Kidney (tissue), 14 donors: ENCODE results near the gene RAB3IL1. TPM values are rescaled to one million over a fixed set of nuclear protein-coding genes. Genes with fewer than 3 reads are reported as not detected.
A peak's percentile ranks its signal among the peaks of the same experiment; 100 is the strongest.
"Not testable (repeated sequence)": the region's sequence is repeated elsewhere in the genome, so short reads cannot be mapped to it uniquely, and the experiment has no call there.

Source experiments
- DNase-seq, 5 donors: peaks; one replicate each; pipeline ENCODE4 v3.0.0-alpha.2; 2013 to 2020
- FAIRE-seq: peaks from 2 replicates; lab custom pipeline; 2012; peaks lifted over from hg19 to GRCh38; lab: Jason Lieb, UNC
- H3K27ac ChIP-seq, 2 donors: one replicate each; pipeline ENCODE4 v1.7.0; 2013; ENCODE audit warnings: low read depth in 2 of 2, low read length in 2 of 2, inconsistent platforms in 1 of 2
- H3K27me3 ChIP-seq: one replicate; pipeline ENCODE4 v1.7.1; 2013; ENCODE audit warnings: low read length, inconsistent platforms; ENCODE audit not compliant: control insufficient read depth, insufficient read depth
- H3K36me3 ChIP-seq, 3 donors: one replicate each; pipeline versions ENCODE4 v1.7.0 to v1.7.1; 2013; ENCODE audit warnings: low read length in 3 of 3, control low read depth in 1 of 3, inconsistent platforms in 1 of 3; ENCODE audit not compliant: insufficient read depth in 3 of 3, control insufficient read depth in 2 of 3
- H3K4me1 ChIP-seq, 3 donors: one replicate each; pipeline versions ENCODE4 v1.7.0 to v1.7.1; 2013; ENCODE audit warnings: low read length in 3 of 3, inconsistent platforms in 1 of 3, low read depth in 1 of 3; ENCODE audit not compliant: control insufficient read depth in 2 of 3, insufficient read depth in 2 of 3
- H3K4me3 ChIP-seq, 3 donors: one replicate each; pipeline versions ENCODE4 v1.7.0 to v1.8.1; 2013; ENCODE audit warnings: low read length in 3 of 3, control low read depth in 1 of 3, inconsistent platforms in 1 of 3
- H3K9ac ChIP-seq, 3 donors: one replicate each; pipeline versions ENCODE4 v1.7.0 to v1.7.1; 2013; ENCODE audit warnings: low read length in 3 of 3, control low read depth in 1 of 3, inconsistent platforms in 1 of 3
- H3K9me3 ChIP-seq, 3 donors: one replicate each; pipeline versions ENCODE4 v1.7.0 to v1.7.1; 2013; ENCODE audit warnings: low read length in 3 of 3, control low read depth in 1 of 3, inconsistent platforms in 1 of 3; ENCODE audit not compliant: control insufficient read depth in 2 of 3, insufficient read depth in 1 of 3
- intact Hi-C: fragments of 100-400 bp; cut with DNase I; formaldehyde crosslinking; loops from one replicate; pipeline ENCODE4 v1.11.1; 2022
- polyA plus RNA-seq: library from polyadenylated mRNA; stranded (reverse); fragments of 350-450 nt; fragmentation: Illumina TruSeq; extraction: RNeasy Lipid Tissue Mini Kit (QIAGEN cat#74804); gene quantifications from one replicate; pipeline ENCODE4 v1.2.3, GENCODE V29; 2014; ENCODE audit warnings: low read depth, low replicate concordance; ENCODE audit not compliant: insufficient read depth
- total RNA-seq: library from RNA; stranded (reverse); fragmentation: NEBNext Ultra II Directional; extraction: Animal tissue kit (Norgen Biotek cat#: 25700); gene quantifications from one replicate; pipeline ENCODE4 v1.2.1, GENCODE V29; 2021
- TF ChIP-seq, protein P1 (sequence below): IDR thresholded peaks from 3 replicates; pipeline ENCODE4 v1.5.1; 2012; ENCODE audit warnings: mild to moderate bottlenecking, moderate library complexity, borderline replicate concordance; ENCODE audit not compliant: insufficient read depth; ENCODE audit errors: extremely low read depth
- donor health status: control.
- donor health status: control.
- donor health status: control.
- donor health status: control.
- donor health status: control.
- donor health status: DM: yes; HTN: yes; CAD: no.
- donor health status: Normal renal cell carcinoma (clear cell type).

RAB3IL1 gene
- total and polyA plus RNA-seq, 2 donors from 2014 or later: 14.6 to 27.8 TPM

DNA sequence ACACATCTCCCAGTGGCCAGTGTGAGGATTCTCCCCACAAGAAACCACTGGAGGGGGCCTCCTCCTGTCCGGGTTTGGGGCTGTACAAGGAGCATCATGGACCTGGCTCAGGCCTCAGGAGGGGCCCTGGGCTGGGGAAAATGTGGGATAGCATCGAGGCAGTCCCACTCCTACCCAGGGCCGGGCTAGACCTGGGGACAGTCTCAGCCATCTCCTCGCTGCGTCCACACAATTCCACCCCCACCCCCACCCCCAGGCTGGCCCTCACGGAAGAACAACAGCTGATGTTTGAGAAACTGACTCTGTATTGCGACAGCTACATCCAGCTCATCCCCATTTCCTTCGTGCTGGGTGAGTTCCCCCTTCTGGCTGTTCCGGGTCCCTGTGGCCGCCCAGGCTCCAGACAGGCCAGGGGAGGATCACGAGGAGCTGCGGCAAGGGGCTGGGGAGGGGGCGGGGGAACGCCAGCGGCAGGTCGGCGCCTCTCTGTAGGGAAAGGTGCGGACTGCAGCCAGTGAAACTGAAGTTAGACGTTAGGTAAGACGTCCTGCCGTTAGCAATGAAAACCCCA is 37.6 kb upstream of the RAB3IL1 start:
- TF ChIP-seq, protein P1, sequence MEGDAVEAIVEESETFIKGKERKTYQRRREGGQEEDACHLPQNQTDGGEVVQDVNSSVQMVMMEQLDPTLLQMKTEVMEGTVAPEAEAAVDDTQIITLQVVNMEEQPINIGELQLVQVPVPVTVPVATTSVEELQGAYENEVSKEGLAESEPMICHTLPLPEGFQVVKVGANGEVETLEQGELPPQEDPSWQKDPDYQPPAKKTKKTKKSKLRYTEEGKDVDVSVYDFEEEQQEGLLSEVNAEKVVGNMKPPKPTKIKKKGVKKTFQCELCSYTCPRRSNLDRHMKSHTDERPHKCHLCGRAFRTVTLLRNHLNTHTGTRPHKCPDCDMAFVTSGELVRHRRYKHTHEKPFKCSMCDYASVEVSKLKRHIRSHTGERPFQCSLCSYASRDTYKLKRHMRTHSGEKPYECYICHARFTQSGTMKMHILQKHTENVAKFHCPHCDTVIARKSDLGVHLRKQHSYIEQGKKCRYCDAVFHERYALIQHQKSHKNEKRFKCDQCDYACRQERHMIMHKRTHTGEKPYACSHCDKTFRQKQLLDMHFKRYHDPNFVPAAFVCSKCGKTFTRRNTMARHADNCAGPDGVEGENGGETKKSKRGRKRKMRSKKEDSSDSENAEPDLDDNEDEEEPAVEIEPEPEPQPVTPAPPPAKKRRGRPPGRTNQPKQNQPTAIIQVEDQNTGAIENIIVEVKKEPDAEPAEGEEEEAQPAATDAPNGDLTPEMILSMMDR: peak; percentile 17
- Histone ChIP-seq H3K4me1 (peaks cover 0 to 5% (median 0%) of the 10 kb centered on the region in 3 donors), H3K9me3 (no peaks in the 10 kb centered on the region), H3K27ac (peak overlapping the region; percentile 22 to 72), H3K27me3 (no peaks in the 10 kb centered on the region), H3K4me3 (peak overlapping the region in 1 of 3 donors; percentile 41), H3K36me3 (no peaks in the 10 kb centered on the region), H3K9ac (peak overlapping the region in 1 of 3 donors; percentile 26)
- DNase-seq: peak; percentile 63 to 90 (median 75)
- intact Hi-C loops: no loop called here
- no peak for FAIRE-seq

DNA sequence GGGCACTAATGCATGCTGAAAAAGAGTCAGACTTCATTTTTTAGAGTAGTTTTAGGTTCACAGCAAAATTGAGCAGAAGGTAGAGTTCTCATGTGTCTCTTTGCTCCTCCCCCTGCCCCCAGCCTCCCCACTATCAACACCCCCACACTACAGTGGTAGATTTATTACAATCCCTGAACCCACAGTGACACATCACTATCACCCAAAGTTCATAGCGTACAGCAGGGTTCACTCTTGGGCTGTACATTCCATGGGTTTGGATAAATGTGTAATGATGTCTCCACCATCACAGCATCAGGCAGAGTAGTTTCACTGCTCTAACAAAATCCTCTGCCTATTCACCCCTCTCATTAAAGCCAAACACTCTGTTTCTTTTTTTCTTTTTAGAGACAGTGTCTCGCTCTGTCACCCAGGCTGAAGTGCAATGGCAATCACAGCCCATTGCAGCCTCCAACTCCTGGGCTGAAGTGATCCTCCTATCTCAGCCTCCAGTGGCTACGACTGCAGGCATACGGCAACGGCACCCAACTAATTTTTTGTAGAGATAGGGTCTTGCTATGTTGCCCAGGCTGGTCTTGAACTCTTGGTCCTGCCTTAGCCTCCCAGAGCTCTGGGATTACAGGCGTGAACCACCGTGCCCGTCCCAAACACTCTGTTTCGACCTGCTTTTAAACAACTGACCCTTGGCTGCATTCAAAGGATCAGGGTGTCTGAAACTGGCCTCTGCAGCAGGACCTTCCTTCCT is 36.9 kb upstream of the RAB3IL1 start:
- no peaks in the 10 kb centered on the region for H3K9me3 ChIP-seq
- TF ChIP-seq, protein P1: no peak
- no peaks in the 10 kb centered on the region for H3K36me3 ChIP-seq
- intact Hi-C loops: no loop called here
- peak overlapping the region; percentile 22 to 33 for H3K27ac ChIP-seq
- DNase-seq (peak in 1 of 5 donors; percentile 48), FAIRE-seq (no peak)
- no peak overlapping the region for H3K4me3 ChIP-seq
- H3K4me1 ChIP-seq: peaks cover 0 to 5% (median 0%) of the 10 kb centered on the region in 3 donors
- H3K9ac ChIP-seq: peak overlapping the region in 1 of 3 donors; percentile 19
- H3K27me3 ChIP-seq: no peaks in the 10 kb centered on the region

DNA sequence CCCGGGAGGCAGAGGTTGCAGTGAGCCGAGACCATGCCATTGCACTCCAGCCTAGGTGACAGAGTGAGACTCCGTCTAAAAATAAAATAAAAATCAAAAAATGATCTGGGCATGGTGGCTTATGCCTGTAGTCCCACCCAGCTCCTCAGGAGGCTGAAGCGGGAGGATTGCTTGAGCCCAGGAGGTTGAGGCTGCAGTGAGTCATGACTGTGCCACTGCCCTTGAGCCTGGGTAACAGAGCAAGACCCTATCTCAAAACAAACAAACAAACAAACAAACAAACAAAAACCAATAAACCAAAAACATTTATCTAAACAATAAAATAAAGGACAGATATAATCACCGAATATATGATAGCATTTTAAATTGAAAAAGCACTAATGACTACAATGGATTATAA is 36.3 kb upstream of the RAB3IL1 start:
- FAIRE-seq, intact Hi-C loops, DNase-seq: not testable (repeated sequence)

DNA sequence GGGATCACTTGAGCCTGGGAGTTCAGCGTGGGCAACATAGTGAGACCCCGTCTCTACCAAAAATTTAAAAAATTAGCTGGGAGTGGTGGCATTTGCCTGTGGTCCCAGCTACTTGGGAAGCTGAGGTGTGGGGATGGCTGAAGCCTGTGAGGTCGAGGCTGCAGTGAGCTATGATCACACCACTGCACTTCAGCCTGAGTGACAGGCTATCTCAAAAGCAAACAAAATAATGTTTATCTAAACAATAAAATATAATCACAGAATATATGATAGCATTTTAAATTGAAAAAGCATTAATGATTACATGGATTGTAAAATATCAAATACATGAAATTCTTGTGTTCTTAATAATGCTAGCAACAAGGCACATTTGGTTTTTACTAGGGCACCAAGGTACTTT is 35.5 kb upstream of the RAB3IL1 start:
- no peaks in the 10 kb centered on the region for H3K27me3 ChIP-seq
- H3K4me3 ChIP-seq: no peak overlapping the region
- no peak overlapping the region for H3K27ac ChIP-seq
- FAIRE-seq: no peak
- TF ChIP-seq, protein P1: no peak
- peaks cover 0 to 5% (median under 1%) of the 10 kb centered on the region in 3 donors for H3K4me1 ChIP-seq
- no peak for DNase-seq
- H3K9ac ChIP-seq: no peak overlapping the region
- intact Hi-C loops: no loop called here
- H3K9me3 ChIP-seq: no peaks in the 10 kb centered on the region
- H3K36me3 ChIP-seq: no peaks in the 10 kb centered on the region

More for the DNA sequence above, 36.3 kb upstream of the RAB3IL1 start:
- not testable (repeated sequence) for H3K9ac ChIP-seq, H3K36me3 ChIP-seq, H3K9me3 ChIP-seq, H3K4me1 ChIP-seq, H3K27me3 ChIP-seq, H3K27ac ChIP-seq, H3K4me3 ChIP-seq
